HG02588 (cell line): ENCODE measurements around the gene ADAMTS12.
A peak's percentile ranks its signal among the peaks of the same experiment; 100 is the strongest.

Source experiments
- ATAC-seq: cut with Tn5 transposase; IDR thresholded peaks from one replicate; pipeline ENCODE4 v1.9.1; 2021; ENCODE audit warnings: mild to moderate bottlenecking, moderate library complexity; ENCODE audit not compliant: unreplicated experiment

The ADAMTS12 gene

GRCh38 chr5:33843579-33843978 is 48.2 kb downstream of the ADAMTS12 start:
- ATAC-seq, result no peak

GRCh38 chr5:33842456-33842855 is 49.3 kb downstream of the ADAMTS12 start:
- ATAC-seq, result no peak

- no peak for ATAC-seq
Measured at GRCh38 chr5:33841891-33842290, 49.9 kb downstream of the ADAMTS12 start.

GRCh38 chr5:33840927-33841547 is 50.8 kb downstream of the ADAMTS12 start:
- no peak for ATAC-seq

GRCh38 chr5:33837301-33837700 is 54.5 kb downstream of the ADAMTS12 start:
- no peak for ATAC-seq

GRCh38 chr5:33834334-33834733 is 57.5 kb downstream of the ADAMTS12 start:
- no peak for ATAC-seq

- no peak for ATAC-seq
Measured at GRCh38 chr5:33833237-33833575, 58.6 kb downstream of the ADAMTS12 start.

GRCh38 chr5:33832404-33833236 is 59.2 kb downstream of the ADAMTS12 start:
- ATAC-seq, result no peak

GRCh38 chr5:33831041-33831440 is 60.7 kb downstream of the ADAMTS12 start:
- no peak for ATAC-seq

- ATAC-seq, result no peak
Measured at GRCh38 chr5:33829430-33829829, 62.4 kb downstream of the ADAMTS12 start.

GRCh38 chr5:33828626-33829308 is 63.0 kb downstream of the ADAMTS12 start:
- ATAC-seq, result no peak

- ATAC-seq, result no peak
Measured at GRCh38 chr5:33827885-33828284, 63.9 kb downstream of the ADAMTS12 start.

- ATAC-seq, result no peak
Measured at GRCh38 chr5:33827018-33827707, 64.6 kb downstream of the ADAMTS12 start.

GRCh38 chr5:33824516-33825195 is 67.1 kb downstream of the ADAMTS12 start:
- ATAC-seq, result peak; percentile 66

- no peak for ATAC-seq
Measured at GRCh38 chr5:33817301-33817700, 74.5 kb downstream of the ADAMTS12 start.

GRCh38 chr5:33816791-33817190 is 75.0 kb downstream of the ADAMTS12 start:
- ATAC-seq, result no peak

- no peak for ATAC-seq
Measured at GRCh38 chr5:33812746-33813145, 79.0 kb downstream of the ADAMTS12 start.

GRCh38 chr5:33810491-33811120 is 81.2 kb downstream of the ADAMTS12 start:
- ATAC-seq, result no peak

GRCh38 chr5:33809936-33810335 is 81.9 kb downstream of the ADAMTS12 start:
- ATAC-seq, result no peak

GRCh38 chr5:33808699-33809098 is 83.1 kb downstream of the ADAMTS12 start:
- no peak for ATAC-seq
